PC-9 (cell line): ENCODE measurements around the gene LHFPL2.

Experiments
- CTCF ChIP-seq: fragments of 200-600 bp; sonication (generic); conservative IDR thresholded peaks from 2 replicates; pipeline ENCODE4 v1.6.1; 2017; ENCODE audit warnings: mixed run types, antibody characterized with exemption, mild to moderate bottlenecking, moderate library complexity
- EZH2 ChIP-seq: fragments of 200-600 bp; sonication (generic); IDR thresholded peaks from 2 replicates; pipeline ENCODE4 v1.8.0; 2017; ENCODE audit warnings: antibody characterized with exemption, low read depth

- no peak for TF ChIP-seq CTCF
- no peak for TF ChIP-seq EZH2
Measured at GRCh38 chr5:78626009-78626571, 22.5 kb downstream of the LHFPL2 start.
